Stromal cell of bone marrow (primary cell): ENCODE data around the gene WDR5.

ENCODE experiments used
- DNase-seq: peaks from one replicate; pipeline ENCODE4 v3.0.0-alpha.2; 2012; ENCODE audit warnings: low read depth

Gene WDR5

DNA sequence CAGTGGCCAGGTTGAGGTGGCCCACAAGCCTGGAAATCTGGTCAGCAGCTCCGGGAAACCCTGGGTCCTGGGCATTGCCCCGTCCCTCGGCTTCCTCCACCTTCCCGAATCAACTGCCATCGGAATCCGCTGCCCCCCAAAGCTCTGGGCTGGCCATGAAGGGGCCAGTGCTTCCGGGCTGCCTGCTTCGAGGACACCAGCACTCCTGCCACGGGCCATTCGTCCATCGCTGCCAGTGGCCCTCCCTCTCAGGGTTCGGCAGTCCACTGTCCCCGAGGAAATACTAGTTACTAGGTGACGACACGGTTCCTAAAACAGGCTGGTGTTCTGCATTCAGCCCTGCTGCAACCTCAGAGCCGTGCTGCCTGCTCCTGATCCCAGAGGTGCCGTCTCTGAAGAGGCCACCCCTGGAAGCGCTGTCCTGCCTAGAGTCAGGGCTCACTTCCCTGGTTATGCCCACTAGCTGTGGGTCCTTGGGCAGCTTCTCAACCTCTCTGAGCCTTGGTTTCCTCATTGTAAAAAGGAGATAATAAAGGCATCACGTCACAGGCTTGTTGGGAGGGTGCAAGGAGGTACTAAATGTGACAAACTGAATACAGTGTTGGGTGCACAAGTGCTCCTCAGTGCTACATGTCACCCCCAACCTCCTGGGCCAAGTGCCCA is 3.5 kb upstream of the WDR5 start:
- no peak for DNase-seq

DNA sequence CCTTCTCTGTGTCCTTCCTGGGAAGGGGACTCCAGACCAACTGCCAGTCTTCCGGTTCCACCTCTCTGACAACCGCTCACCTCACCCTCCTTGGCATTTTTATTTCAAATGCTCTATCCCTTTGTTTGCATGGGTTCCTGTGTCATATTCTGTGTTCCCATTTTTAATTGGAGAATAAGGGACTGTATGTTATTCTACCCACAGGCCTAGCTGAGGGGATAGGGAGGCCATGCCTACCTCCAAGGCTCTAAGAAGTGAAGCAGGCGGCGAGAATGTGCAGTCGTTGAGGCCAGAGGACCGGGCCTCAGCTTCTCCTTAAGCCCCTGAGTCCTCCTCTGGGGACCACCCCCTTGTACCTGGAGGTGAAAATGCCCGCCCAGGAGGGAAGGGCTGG is 936 bp upstream of the WDR5 start:
- no peak for DNase-seq

DNA sequence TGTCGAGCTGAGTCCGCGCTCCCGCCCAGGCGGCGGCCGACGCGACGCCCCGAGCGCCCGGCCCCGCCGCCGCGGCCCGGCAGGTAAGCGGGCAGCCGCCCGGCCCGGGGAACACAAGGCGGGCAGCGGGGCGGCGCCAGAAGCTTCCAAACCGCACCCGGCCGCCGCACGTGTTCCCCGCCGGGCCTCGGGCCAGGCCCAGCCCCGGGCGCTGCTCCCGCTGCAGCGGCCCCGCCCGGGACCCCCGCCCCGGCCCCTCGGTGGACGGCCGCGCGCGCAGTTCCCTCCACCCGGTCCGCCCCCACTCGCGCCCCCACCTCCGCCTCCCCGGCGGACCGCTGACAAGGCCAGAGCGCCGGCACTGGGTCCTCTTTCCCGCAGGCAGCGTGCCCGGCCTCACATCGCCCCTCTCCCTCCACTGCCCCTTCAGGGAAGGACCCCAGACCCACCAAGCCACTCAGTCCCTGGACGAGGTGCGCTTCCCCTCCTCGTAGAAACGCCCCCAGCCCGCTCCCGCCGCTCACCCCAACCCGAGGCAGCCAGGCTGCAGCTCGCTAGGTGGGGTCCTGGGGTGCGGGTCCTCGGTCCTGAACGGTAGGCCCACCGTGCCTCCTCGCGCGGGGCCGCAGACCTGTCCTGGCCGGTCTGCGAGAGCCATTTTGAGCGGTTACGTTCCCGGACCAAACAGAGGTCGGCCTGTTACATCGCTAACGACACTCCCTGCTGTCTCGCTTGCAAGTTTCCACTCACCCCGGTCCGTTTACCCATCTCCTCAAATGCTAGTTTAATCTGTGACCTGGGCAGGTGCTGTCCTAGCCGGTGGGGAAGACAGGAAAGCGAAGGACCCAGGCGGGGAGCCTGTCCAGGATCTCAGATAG is 475 bp downstream of the WDR5 start:
- no peak for DNase-seq

DNA sequence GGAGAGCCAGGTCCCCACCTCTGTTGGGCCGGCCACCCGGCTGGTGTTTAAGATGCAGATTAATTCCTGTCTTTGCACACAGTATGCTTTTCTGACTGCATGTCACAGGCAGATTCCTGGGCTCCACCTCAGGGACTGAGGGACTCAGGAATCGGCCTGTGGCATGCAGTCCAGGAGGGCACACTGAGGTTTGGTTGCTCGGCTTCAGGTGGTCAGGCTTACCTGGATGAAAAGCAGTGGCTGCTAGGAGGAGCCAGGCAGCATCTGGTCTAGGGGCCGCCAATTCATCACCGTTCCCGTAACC is 1.1 kb downstream of the WDR5 start:
- no peak for DNase-seq

DNA sequence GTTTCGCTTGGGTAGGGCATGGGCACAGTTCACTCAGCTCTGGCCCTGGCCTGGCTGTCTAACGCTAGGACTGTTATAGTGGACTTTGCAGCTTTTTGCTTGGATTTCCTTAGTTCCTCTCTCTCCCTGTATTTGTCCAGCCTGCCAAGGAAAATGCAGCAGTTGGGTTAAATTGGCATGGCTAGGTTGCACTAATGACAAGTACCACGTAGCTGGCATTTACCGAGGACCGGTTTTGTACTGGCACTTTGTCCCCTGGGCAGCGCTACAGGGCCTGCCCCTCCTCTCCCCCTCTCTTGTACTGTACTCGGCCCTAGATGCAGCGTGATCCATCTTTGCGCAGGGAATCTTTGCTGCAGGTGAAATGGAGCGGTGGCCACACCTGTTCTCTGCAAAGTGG is 2.4 kb downstream of the WDR5 start:
- DNase-seq: no peak

DNA sequence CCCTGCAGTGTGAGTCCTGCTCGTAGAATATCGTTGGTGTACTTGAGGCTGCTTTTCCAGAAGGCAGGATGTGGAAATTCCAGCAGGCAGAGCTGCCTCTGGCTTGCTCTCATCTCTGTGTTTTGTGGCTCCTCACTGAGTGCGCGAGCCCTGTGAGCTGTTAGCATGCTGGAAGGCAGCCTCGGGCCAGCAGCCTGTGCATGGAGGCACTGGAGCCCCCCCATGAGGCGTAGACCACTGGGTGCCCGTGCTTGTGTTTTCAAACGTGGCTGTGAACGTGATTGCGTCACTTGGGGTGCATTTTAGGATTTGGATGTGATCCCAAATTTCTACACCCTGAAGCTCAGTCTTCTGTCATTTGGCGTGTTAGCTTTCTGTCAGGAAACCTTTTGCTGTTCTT is 3.2 kb downstream of the WDR5 start:
- DNase-seq: no peak

DNA sequence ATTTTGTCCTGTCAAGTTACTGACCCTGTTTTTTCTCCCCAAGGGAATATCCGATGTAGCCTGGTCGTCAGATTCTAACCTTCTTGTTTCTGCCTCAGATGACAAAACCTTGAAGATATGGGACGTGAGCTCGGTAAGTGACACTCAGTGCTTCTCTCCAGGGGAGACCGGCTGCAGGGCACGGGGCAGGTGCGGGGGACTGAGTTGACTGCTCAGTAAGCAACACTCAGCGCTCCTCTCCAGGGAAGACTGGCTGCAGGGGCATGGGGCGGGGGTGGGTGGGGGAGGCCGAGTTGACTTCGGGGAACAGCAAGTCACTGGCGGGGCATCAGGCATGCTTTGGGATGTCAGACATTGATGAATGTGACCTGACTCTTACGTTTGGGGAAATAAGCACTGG is 6.0 kb downstream of the WDR5 start:
- DNase-seq: no peak

DNA sequence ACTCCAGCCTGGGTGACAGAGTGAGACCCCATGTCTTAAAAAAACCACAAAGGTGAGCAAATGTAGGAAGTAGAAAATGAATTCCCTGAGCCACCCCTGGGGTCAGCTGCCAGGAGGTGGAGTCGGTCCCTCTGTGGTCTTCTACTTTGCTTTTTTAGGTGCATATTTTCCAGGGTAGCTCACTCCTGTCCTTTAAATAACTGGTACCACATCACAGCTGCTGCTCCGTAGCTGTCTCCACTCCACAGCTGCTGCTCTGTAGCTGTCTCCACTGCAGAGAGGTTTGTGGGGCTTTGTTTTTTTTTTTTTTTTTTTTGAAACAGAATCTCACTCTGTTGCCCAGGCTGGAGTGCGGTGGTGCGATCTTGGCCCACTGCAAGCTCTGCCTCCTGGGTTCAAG is 8.9 kb downstream of the WDR5 start:
- no peak for DNase-seq

DNA sequence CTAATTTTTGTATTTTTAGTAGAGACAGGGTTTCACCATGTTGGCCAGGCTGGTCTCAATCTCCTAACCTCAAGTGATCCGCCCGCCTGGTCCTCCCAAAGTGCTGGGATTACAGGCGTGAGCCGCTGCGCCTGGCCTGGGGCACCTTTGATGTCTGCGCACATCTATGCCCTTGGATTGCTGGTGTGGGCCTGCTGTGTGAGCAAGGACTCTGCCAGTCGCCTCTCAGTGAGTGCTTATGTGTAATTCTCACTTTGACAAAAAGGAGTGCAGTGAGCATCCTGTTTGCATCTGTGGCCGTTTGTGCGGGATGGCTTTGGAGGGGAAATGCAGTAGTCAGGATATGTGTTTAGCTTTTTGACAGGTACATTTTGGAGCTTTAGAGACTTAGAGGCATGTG is 9.4 kb downstream of the WDR5 start:
- DNase-seq: no peak

DNA sequence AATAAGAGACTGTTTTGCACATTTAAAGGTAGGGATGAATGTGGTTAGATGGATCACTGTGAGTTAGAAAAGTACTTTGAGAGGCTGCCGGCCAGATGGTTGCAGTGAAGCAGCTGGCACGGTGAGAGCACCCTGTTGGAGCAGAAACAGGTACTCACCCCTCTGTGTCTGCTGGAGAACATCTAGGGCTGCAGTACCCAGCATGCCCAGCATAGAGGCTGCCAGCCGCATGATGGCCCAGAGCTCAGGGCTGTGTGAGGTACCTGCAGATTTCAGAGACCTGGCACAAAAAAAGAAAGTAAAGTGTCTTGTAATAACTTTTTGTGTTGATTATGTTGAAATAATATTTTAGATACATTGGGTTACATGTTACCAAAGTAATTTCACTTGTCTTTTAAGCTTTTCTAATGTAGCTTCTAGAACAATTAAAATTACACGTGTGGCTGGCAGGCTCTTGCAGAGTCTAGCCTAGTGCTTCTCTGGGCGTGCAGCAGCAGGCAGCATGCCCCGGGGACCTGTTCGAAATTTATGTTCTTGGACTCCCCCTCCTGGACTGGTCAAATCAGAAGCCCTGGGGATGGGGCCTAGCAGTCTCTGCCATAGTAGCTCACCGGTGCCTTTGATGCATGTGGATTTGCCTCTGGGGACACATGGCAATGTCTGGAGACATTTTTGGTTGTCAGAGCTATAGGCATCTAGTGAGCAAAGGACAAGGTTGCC is 11.1 kb downstream of the WDR5 start:
- DNase-seq: no peak

DNA sequence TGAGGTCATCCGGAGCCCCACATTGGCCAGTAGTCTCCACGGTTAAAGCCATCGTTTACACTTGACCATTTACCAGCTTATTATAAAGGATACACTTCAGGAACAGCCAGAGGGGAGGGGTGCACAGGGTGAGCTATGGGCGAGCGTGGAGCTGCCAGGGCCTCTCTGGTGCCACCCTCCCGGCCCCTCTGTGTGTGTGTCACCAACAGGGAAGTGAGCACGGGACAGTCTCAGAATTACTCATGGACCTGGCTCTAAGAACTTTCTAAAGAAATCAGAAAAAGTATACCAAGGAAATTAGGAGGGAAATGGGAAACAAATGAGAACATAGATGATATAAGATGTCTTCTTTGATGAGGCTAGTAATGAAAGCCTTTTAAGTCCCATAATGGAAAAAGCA is 13.5 kb downstream of the WDR5 start:
- DNase-seq: no peak

DNA sequence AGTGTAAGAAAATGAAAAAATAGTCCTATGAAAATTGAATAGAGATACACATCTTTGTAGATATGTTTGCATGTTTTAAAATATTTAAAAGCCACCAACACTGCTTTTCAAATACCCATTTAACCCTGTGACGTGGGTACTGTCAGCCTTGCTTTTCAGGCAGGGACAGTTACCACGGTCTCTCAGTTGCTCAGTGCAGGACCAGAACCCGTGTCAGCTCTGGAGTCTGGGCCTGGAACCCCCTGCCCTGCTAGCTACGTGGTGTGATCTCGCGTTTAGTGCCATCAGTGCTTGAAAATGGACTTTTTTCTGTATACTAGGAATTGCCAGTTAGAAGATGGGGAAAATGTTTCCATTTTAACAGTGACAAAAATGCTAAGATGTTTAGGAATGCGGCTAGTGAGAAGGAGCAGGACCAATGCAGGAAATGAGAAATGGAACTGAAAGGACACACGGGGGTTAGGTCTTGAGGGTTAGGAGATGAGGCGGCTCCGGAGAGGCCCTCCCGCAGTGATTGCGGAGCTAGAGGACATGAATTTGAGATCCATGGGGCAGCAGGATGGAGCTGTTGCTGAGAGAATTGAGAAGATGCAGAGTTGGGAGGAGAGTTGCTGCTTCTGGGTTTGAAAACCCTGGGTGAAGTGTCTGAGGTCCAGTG is 14.8 kb downstream of the WDR5 start:
- no peak for DNase-seq

DNA sequence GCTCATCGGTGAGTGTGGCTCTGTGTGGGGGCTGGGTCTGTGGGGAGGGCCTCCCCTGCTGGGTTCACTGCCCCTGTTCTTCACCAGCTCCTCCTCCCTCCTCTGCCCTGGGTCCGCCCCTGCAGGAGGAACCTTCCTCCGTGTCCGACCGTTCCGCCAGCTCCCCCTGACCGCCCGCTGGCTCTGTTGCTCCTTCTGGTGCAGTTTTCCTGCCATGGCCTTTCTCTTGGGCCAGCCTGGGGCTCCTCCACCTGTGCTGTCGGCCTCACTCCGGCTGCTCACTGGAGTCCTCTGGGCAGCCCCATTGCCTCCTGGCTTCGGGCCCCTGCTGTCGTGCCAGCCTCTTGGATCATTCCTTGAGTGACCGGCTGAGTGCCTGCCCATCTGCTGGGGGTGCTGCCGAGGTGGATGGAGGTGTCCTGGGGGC is 16.2 kb downstream of the WDR5 start:
- DNase-seq: no peak

DNA sequence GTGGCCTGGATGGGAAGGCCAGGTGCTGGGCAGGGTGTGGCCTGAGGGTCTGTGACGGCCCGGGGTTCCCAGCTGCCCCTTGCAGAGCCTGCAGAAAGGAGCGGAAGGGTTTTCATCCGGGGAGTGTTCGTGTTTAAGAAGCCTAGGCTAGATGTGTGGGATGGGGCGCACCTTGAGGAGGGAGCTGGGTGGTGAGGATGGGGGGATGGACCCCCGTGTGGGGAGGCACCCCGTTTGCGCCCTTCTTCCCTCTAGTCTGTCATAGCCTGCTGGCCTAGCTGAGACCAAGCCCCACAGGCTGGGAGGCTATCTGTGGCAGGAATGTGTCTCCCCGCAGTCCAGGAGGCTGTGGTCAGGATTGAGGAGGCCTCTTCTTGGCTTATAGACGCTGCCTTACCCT is 16.6 kb downstream of the WDR5 start:
- no peak for DNase-seq

DNA sequence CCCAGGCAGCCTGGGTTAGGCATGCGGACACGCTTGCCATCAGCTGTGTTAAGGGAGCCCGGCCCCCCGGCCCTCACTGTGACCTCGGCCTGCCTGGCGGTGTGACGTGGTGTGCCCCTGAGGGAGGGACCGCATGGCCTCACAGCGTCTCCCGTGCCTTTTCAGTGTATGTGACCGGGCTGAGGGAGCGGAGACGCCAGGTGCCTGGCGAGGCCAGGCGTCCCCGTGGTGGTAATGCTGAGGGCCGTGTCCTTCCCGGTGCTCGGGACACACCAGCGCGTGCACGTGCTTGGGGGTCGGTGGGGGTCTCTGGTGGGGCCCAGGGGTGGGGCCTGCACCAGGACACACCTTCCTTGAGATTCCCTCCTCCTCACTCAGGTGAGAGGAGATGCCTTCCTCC is 17.6 kb downstream of the WDR5 start:
- DNase-seq: no peak

DNA sequence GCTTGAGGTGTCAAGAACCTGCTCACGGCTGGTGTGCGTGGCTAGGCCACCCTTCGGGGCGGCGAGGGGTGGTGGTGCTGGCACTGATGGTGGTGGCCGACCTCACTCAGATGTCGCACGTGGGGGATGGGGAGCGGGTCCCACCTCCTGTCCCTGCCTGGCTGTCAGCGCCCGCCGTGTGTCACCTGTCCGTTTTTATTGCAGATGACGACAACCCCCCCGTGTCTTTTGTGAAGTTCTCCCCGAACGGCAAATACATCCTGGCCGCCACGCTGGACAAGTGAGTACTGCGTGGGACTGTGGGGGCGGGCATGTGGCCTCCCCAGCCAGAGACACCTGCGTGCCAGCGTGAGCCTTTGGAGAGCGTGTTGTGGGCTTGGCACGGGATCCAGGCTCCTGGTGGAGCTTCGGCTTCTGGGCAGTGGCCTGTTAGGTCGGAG is 18.4 kb downstream of the WDR5 start:
- no peak for DNase-seq

DNA sequence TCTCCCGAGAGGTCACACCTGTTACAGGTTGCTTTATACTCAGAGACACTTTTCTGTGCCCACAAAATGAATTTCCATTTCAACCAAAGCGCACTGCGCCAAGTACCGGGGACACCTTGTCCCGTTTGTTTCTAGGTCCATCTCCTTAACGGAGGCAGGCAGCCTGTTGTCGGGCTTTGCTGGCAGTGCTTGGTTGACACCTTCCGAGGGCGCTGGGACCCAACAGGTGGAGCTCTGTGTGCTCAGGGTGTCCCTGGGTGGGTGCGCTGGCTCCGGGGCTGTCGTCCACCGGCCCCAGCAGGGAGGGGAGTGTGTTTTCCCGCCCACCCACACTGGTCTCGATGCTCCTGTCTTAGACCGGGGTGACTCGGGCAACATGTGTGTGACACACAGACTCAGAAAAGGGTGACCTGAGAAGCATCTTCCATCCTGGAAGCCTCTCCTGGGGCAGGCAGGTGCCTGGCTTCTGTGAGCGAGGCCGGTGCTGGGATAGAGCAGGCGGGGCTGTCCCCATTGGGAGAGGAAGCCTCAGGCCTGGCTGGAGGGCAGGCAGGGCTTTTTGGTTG is 20.0 kb downstream of the WDR5 start:
- no peak for DNase-seq

DNA sequence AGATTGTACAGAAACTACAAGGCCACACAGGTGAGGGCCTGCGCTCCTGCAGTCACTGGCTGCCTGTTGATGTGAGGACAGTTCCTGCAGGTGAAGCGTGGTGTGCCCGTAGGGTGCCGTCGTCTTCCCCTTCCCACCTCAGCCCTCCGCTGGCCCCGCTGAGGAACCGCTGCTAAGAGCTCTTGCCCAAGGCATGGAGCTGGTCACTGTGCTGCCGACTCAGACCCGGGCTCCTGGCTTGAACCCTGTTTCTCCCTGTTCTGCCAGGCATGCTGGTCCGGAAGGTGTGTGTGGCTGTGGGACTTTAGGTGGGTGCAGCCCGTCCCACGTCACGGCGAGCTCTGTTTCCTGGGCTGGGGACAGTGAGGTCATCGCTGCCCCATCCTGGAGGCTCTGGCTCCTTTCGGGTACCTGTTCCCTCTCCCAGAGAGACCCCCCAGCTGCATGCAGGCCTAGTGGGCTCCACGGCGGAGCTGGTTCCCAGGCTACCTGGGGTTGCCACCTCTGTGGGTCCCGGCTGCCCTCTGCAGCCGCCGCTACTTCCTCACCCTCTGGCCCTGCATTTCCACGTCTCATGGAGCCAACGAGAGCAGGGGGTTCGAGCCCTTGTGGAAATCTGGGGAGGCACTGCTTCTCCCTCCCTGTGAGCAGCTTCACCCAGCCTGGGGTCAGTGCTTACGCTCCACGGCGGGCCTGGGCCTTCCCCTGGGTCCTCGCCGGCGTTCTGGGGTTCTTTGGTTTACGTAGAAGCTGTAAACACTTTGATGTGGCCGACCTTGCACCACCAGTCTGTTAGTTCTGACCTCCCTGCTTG is 20.9 kb downstream of the WDR5 start:
- DNase-seq: no peak

DNA sequence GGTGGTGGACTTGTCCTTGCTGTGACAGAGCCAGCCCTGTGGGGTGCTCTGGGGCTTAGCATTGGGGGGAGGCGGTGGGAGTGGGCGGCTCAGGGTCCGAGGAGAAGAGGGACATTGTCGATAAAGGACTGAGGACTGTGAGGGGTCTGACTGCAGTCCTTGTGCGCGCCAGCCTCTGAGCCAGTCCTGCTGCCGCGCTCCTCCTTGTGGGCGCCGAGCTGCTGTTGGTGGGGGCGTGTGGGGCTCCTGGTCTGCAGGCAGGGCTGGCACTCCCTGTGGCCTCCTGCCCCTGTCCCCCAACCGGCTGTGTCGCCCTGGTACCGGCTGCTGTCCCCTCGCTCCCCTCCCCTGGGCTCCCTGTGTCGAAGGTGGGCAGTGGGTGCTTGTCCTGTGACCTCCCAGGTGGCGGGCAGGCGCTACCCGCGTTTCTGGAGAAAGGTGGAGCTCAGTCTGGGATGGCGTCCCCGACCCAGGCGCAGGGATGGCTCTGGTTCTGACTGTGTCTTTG is 21.6 kb downstream of the WDR5 start:
- no peak for DNase-seq

DNA sequence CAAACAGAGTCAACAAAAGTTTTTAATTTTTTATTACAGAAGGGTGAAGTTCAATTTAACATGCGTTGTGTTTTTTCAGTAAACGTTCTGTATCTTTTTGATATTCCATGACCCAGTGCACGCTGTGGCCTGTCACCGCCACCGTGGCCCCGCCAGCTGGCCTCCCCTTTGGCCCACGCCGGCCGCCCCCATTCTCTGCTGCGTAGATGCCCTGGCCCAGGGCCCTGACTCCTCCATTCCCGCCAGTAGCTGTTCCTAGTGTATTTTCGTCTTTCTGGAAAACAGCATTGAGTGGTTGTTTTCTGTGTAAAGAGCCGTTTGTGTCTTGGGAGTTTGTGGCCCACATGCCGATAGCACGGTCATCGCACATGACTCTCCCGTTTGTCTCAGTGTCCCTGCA is 22.4 kb downstream of the WDR5 start:
- DNase-seq: no peak

DNA sequence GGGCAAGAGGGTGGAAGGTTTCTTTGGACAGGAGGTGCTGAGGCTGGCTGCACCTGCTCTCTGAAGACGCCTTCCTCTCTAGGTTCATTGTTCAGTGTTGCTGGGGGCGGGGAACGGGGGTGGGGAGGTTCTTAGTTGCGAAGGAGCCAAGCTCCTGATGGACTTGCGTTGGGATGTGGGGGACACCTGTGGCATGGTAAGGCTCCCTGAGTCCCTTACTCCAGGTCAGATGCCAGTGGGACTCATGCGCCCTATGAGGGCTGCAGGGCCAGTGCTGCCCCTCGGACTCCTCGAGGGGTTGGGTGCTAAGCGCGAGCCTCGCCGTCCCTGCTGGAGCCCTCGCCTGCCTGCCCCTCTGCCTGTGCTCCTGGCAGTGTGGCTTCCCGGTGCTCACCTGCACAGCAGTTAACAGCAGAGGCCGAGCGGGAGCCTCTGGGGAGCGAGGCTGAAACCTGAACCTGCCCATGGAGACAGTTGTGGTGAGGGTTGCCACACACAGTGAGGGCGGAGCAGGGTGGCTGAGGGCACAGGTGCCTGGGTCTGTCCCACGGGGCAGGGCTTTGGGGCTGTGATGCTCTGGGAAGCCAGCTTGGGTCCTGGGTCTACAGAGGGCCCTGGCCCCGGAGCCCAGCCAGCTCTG is 23.0 kb downstream of the WDR5 start:
- no peak for DNase-seq
